Renal cortical epithelial cell (primary cell): Measurements from ENCODE around the gene KCNN2. TPM values are rescaled to one million over a fixed set of nuclear protein-coding genes. Genes with fewer than 3 reads are reported as not detected.
A peak's percentile ranks its signal among the peaks of the same experiment; 100 is the strongest.

Source experiments
- DNase-seq: peaks from one replicate; pipeline ENCODE4 v3.0.0-alpha.2; 2011; ENCODE audit warnings: low read depth
- total RNA-seq: library from RNA; depleted of rRNA; stranded (reverse); fragments of >200 nt; gene quantifications from 2 replicates; pipeline ENCODE4 v1.2.3, GENCODE V29; 2014

The KCNN2 gene
- 0.20 TPM in 1 of 2 replicates, not detected in the other for total RNA-seq

GRCh38 chr5:114361724-114362196 is at the start of gene KCNN2:
KCNN2 (plus strand) TSS chr5:114362070; CDS start chr5:114362140, 70 bp downstream.
- DNase-seq, result peak; percentile 38

GRCh38 chr5:114312658-114313057 is 49.2 kb upstream of the KCNN2 start:
- DNase-seq, result no peak

- no peak for DNase-seq
These were observed 47.8 kb upstream of the KCNN2 start for GRCh38 chr5:114314061-114314460.

GRCh38 chr5:114316167-114316566 is 45.7 kb upstream of the KCNN2 start:
- DNase-seq, result no peak

- DNase-seq, result no peak
These were observed 44.1 kb upstream of the KCNN2 start for GRCh38 chr5:114317751-114318150.

GRCh38 chr5:114319236-114319635 is 42.6 kb upstream of the KCNN2 start:
- DNase-seq, result no peak

- peak; percentile 2 for DNase-seq
These were observed 42.0 kb upstream of the KCNN2 start for GRCh38 chr5:114319821-114320220.

GRCh38 chr5:114324282-114324681 is 37.6 kb upstream of the KCNN2 start:
- no peak for DNase-seq

GRCh38 chr5:114325541-114325940 is 36.3 kb upstream of the KCNN2 start:
- DNase-seq, result no peak

- no peak for DNase-seq
These were observed 34.4 kb upstream of the KCNN2 start for GRCh38 chr5:114327474-114327873.

- DNase-seq, result no peak
These were observed 33.9 kb upstream of the KCNN2 start for GRCh38 chr5:114327987-114328386.

- DNase-seq, result no peak
These were observed 30.8 kb upstream of the KCNN2 start for GRCh38 chr5:114330916-114331531.

GRCh38 chr5:114332493-114332892 is 29.4 kb upstream of the KCNN2 start:
- DNase-seq, result no peak

GRCh38 chr5:114332925-114333324 is 28.9 kb upstream of the KCNN2 start:
- no peak for DNase-seq

- DNase-seq, result no peak
These were observed 26.5 kb upstream of the KCNN2 start for GRCh38 chr5:114335391-114335790.

GRCh38 chr5:114339108-114339507 is 22.8 kb upstream of the KCNN2 start:
- DNase-seq, result no peak

GRCh38 chr5:114346181-114346580 is 15.7 kb upstream of the KCNN2 start:
- DNase-seq, result no peak

- no peak for DNase-seq
These were observed 6.6 kb upstream of the KCNN2 start for GRCh38 chr5:114355086-114355830.

GRCh38 chr5:114358329-114358728 is 3.5 kb upstream of the KCNN2 start:
- DNase-seq, result no peak

- DNase-seq, result no peak
These were observed 1.5 kb upstream of the KCNN2 start for GRCh38 chr5:114360357-114360756.

GRCh38 chr5:114360816-114361723 is 800 bp upstream of the KCNN2 start:
- DNase-seq, result no peak
